Measurements from ENCODE around the gene LARGE1.

The LARGE1 gene

GRCh38 chr22:33819743-33820142 is 100.5 kb downstream of the LARGE1 start:
- DNase-seq (ENCODE audit: low read depth in 2 of 2): no peak

GRCh38 chr22:33817512-33818127 is 102.7 kb downstream of the LARGE1 start:
- DNase-seq (ENCODE audit: low read depth in 2 of 2): no peak

- DNase-seq (ENCODE audit: low read depth in 2 of 2): no peak
Measured at GRCh38 chr22:33812360-33812977, 107.8 kb downstream of the LARGE1 start.

GRCh38 chr22:33811686-33812085 is 108.6 kb downstream of the LARGE1 start:
- no peak for DNase-seq (ENCODE audit: low read depth in 2 of 2)

GRCh38 chr22:33811208-33811607 is 109.1 kb downstream of the LARGE1 start:
- DNase-seq (ENCODE audit: low read depth in 2 of 2): no peak

GRCh38 chr22:33807470-33807869 is 112.8 kb downstream of the LARGE1 start:
- DNase-seq (ENCODE audit: low read depth in 2 of 2): no peak

- no peak for DNase-seq (ENCODE audit: low read depth in 2 of 2)
Measured at GRCh38 chr22:33806191-33806590, 114.1 kb downstream of the LARGE1 start.

GRCh38 chr22:33803371-33804282 is 116.6 kb downstream of the LARGE1 start:
- no peak for DNase-seq (ENCODE audit: low read depth in 2 of 2)

GRCh38 chr22:33798401-33798800 is 121.9 kb downstream of the LARGE1 start:
- no peak for DNase-seq (ENCODE audit: low read depth in 2 of 2)

GRCh38 chr22:33796494-33796893 is 123.8 kb downstream of the LARGE1 start:
- no peak for DNase-seq (ENCODE audit: low read depth in 2 of 2)

- DNase-seq (ENCODE audit: low read depth in 2 of 2): no peak
Measured at GRCh38 chr22:33793475-33793874, 126.8 kb downstream of the LARGE1 start.

- no peak for DNase-seq (ENCODE audit: low read depth in 2 of 2)
Measured at GRCh38 chr22:33792832-33793231, 127.4 kb downstream of the LARGE1 start.

- DNase-seq (ENCODE audit: low read depth in 2 of 2): no peak
Measured at GRCh38 chr22:33789690-33790253, 130.5 kb downstream of the LARGE1 start.

- no peak for DNase-seq (ENCODE audit: low read depth in 2 of 2)
Measured at GRCh38 chr22:33788927-33789326, 131.3 kb downstream of the LARGE1 start.

GRCh38 chr22:33787645-33788456 is 132.4 kb downstream of the LARGE1 start:
- no peak for DNase-seq (ENCODE audit: low read depth in 2 of 2)

GRCh38 chr22:33786149-33786548 is 134.1 kb downstream of the LARGE1 start:
- DNase-seq (ENCODE audit: low read depth in 2 of 2): no peak

GRCh38 chr22:33785283-33785968 is 134.8 kb downstream of the LARGE1 start:
- DNase-seq (ENCODE audit: low read depth in 2 of 2): no peak

- no peak for DNase-seq (ENCODE audit: low read depth in 2 of 2)
Measured at GRCh38 chr22:33781411-33781810, 138.9 kb downstream of the LARGE1 start.

- DNase-seq (ENCODE audit: low read depth in 2 of 2): no peak
Measured at GRCh38 chr22:33780531-33781136, 139.6 kb downstream of the LARGE1 start.

GRCh38 chr22:33779243-33779642 is 141.0 kb downstream of the LARGE1 start:
- DNase-seq (ENCODE audit: low read depth in 2 of 2): no peak

GRCh38 chr22:33776491-33776890 is 143.8 kb downstream of the LARGE1 start:
- no peak for DNase-seq (ENCODE audit: low read depth in 2 of 2)

Measured in stimulated activated CD8-positive, alpha-beta memory T cell treated with anti-CD3 and anti-CD28 coated beads, Interleukin-15, amount 100 ng/mL, for 48 hours (primary cell).